ENCODE data around the gene GRWD1. TPM values are rescaled to one million over a fixed set of nuclear protein-coding genes. Genes with fewer than 3 reads are reported as not detected.
A peak's percentile ranks its signal among the peaks of the same experiment; 100 is the strongest.

Gene GRWD1
- total and polyA plus RNA-seq, 2 of the 13 experiments (the other 11 are each of a cell fraction or from before 2014, with no cell fraction given): 10.8 to 46.6 TPM

DNA sequence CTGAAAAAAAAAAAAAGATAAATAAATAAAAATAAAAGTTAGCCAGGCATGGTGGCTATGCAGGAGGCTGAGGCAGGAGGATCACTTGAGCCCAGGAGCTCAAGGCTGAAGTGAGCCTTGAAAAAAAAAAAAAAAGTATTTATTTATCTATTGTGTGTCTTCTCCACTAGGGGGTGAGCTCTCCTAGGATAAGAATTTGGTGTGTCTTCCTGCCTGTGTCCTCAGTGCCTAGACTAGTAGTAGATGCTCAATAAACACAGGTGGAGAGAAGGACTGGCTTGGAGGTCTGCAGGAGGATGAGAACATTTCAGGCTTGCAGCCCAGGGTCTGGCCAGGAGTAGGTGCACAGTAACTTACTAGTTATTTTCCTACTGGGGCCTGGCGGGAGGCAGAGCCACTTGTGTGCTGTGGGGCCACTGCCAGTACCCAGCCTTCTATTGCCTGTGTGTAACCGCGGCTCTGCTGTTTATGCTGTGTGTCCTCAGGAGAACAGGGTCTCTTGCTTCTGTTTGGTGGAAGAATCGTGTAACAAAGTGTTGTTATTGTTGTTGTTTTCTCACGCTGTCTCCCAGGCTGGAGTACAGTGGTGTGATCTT lies 60.5 kb downstream of the GRWD1 start (continued):
- TF ChIP-seq PHB2 (IDR thresholded peaks at IDR 0.05; ENCODE audit: partially characterized antibody) (no peak), MEIS1 (CRISPR knock-in tag; IDR thresholded peaks at IDR 0.05; ENCODE audit: borderline replicate concordance) (no peak), ZMYM3 (CRISPR knock-in tag; IDR thresholded peaks at IDR 0.05) (peak; percentile 44; the same call in 1 of the 2 replicates), RAD21 (CRISPR knock-in tag; IDR thresholded peaks at IDR 0.05) (peak; percentile 71; the same call in 1 of the 2 replicates), ZZZ3 (CRISPR knock-in tag; IDR thresholded peaks at IDR 0.05; ENCODE audit: borderline replicate concordance) (no peak), ZNF703 (CRISPR knock-in tag; IDR thresholded peaks at IDR 0.05; ENCODE audit: borderline replicate concordance) (no peak), DPF2 (CRISPR knock-in tag; IDR thresholded peaks at IDR 0.05; ENCODE audit: borderline replicate concordance, low read depth) (no peak), FOXA3 (CRISPR knock-in tag; IDR thresholded peaks at IDR 0.05) (0 out of 2 replicates have a peak, but pooled peaks have one; percentile 19), ZNF776 (CRISPR knock-in tag; IDR thresholded peaks at IDR 0.05) (no peak), ZFP90 (CRISPR knock-in tag; IDR thresholded peaks at IDR 0.05; ENCODE audit: borderline replicate concordance) (no peak), STAG1 (CRISPR knock-in tag; IDR thresholded peaks at IDR 0.05) (peak; percentile 86), KDM4B (CRISPR knock-in tag; IDR thresholded peaks at IDR 0.05) (no peak), HMG20A (CRISPR knock-in tag; IDR thresholded peaks at IDR 0.05; ENCODE audit: borderline replicate concordance) (no peak), THAP11 (CRISPR knock-in tag; IDR thresholded peaks at IDR 0.05) (peak; percentile 36; the same call in 1 of the 2 replicates), ZIK1 (CRISPR knock-in tag; IDR thresholded peaks at IDR 0.05; ENCODE audit: borderline replicate concordance, low read depth) (no peak)
- TF ChIP-seq, protein P1, sequence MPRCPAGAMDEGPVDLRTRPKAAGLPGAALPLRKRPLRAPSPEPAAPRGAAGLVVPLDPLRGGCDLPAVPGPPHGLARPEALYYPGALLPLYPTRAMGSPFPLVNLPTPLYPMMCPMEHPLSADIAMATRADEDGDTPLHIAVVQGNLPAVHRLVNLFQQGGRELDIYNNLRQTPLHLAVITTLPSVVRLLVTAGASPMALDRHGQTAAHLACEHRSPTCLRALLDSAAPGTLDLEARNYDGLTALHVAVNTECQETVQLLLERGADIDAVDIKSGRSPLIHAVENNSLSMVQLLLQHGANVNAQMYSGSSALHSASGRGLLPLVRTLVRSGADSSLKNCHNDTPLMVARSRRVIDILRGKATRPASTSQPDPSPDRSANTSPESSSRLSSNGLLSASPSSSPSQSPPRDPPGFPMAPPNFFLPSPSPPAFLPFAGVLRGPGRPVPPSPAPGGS (CRISPR knock-in tag; IDR thresholded peaks at IDR 0.05): no peak
- TF ChIP-seq, protein P2, sequence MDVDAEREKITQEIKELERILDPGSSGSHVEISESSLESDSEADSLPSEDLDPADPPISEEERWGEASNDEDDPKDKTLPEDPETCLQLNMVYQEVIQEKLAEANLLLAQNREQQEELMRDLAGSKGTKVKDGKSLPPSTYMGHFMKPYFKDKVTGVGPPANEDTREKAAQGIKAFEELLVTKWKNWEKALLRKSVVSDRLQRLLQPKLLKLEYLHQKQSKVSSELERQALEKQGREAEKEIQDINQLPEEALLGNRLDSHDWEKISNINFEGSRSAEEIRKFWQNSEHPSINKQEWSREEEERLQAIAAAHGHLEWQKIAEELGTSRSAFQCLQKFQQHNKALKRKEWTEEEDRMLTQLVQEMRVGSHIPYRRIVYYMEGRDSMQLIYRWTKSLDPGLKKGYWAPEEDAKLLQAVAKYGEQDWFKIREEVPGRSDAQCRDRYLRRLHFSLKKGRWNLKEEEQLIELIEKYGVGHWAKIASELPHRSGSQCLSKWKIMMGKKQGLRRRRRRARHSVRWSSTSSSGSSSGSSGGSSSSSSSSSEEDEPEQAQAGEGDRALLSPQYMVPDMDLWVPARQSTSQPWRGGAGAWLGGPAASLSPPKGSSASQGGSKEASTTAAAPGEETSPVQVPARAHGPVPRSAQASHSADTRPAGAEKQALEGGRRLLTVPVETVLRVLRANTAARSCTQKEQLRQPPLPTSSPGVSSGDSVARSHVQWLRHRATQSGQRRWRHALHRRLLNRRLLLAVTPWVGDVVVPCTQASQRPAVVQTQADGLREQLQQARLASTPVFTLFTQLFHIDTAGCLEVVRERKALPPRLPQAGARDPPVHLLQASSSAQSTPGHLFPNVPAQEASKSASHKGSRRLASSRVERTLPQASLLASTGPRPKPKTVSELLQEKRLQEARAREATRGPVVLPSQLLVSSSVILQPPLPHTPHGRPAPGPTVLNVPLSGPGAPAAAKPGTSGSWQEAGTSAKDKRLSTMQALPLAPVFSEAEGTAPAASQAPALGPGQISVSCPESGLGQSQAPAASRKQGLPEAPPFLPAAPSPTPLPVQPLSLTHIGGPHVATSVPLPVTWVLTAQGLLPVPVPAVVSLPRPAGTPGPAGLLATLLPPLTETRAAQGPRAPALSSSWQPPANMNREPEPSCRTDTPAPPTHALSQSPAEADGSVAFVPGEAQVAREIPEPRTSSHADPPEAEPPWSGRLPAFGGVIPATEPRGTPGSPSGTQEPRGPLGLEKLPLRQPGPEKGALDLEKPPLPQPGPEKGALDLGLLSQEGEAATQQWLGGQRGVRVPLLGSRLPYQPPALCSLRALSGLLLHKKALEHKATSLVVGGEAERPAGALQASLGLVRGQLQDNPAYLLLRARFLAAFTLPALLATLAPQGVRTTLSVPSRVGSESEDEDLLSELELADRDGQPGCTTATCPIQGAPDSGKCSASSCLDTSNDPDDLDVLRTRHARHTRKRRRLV (CRISPR knock-in tag; IDR thresholded peaks at IDR 0.05): no peak
- TF ChIP-seq, protein P3, sequence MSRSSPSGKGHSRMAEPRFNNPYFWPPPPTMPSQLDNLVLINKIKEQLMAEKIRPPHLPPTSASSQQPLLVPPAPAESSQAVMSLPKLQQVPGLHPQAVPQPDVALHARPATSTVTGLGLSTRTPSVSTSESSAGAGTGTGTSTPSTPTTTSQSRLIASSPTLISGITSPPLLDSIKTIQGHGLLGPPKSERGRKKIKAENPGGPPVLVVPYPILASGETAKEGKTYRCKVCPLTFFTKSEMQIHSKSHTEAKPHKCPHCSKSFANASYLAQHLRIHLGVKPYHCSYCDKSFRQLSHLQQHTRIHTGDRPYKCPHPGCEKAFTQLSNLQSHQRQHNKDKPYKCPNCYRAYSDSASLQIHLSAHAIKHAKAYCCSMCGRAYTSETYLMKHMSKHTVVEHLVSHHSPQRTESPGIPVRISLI (CRISPR knock-in tag; IDR thresholded peaks at IDR 0.05; ENCODE audit: borderline replicate concordance): peak; percentile 88
- TF ChIP-seq, protein P4, sequence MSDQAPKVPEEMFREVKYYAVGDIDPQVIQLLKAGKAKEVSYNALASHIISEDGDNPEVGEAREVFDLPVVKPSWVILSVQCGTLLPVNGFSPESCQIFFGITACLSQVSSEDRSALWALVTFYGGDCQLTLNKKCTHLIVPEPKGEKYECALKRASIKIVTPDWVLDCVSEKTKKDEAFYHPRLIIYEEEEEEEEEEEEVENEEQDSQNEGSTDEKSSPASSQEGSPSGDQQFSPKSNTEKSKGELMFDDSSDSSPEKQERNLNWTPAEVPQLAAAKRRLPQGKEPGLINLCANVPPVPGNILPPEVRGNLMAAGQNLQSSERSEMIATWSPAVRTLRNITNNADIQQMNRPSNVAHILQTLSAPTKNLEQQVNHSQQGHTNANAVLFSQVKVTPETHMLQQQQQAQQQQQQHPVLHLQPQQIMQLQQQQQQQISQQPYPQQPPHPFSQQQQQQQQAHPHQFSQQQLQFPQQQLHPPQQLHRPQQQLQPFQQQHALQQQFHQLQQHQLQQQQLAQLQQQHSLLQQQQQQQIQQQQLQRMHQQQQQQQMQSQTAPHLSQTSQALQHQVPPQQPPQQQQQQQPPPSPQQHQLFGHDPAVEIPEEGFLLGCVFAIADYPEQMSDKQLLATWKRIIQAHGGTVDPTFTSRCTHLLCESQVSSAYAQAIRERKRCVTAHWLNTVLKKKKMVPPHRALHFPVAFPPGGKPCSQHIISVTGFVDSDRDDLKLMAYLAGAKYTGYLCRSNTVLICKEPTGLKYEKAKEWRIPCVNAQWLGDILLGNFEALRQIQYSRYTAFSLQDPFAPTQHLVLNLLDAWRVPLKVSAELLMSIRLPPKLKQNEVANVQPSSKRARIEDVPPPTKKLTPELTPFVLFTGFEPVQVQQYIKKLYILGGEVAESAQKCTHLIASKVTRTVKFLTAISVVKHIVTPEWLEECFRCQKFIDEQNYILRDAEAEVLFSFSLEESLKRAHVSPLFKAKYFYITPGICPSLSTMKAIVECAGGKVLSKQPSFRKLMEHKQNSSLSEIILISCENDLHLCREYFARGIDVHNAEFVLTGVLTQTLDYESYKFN (CRISPR knock-in tag; conservative IDR thresholded peaks at IDR 0.05): no peak

All from HepG2 (cell line).